GM18951 (cell line): Measurements from ENCODE around the gene GPR17.

Experiments used
- POLR2A ChIP-seq: IDR thresholded peaks from 4 replicates; pipeline ENCODE4 v1.6.1; 2011; ENCODE audit warnings: mild to moderate bottlenecking; ENCODE audit not compliant: insufficient read length, insufficient read depth; ENCODE audit errors: extremely low read depth
- in situ Hi-C: fragments of 300-500 bp; cut with MboI; formaldehyde crosslinking; loops from one replicate; pipeline ENCODE4 v1.12.0; 2022; ENCODE audit warnings: low sequenced_read_pairs, mixed read lengths, inconsistent platforms; ENCODE audit not compliant: unreplicated experiment

The GPR17 gene

GRCh38 chr2:127608061-127609030 is 37.6 kb upstream of the GPR17 start:
- in situ Hi-C loops: no loop called here
- TF ChIP-seq POLR2A: no peak

- in situ Hi-C loops: no loop called here
- no peak for TF ChIP-seq POLR2A
Observed at GRCh38 chr2:127609031-127609751, 36.8 kb upstream of the GPR17 start.

GRCh38 chr2:127609818-127610217 is 36.1 kb upstream of the GPR17 start:
- TF ChIP-seq POLR2A: no peak
- in situ Hi-C loops: no loop called here

- in situ Hi-C loops: no loop called here
- no peak for TF ChIP-seq POLR2A
Observed at GRCh38 chr2:127610561-127610960, 35.4 kb upstream of the GPR17 start.

GRCh38 chr2:127611076-127611925 is 34.7 kb upstream of the GPR17 start:
- in situ Hi-C loops: no loop called here
- TF ChIP-seq POLR2A: no peak

- in situ Hi-C loops: no loop called here
- TF ChIP-seq POLR2A: no peak
Observed at GRCh38 chr2:127612111-127612822, 33.7 kb upstream of the GPR17 start.

GRCh38 chr2:127614246-127614645 is 31.7 kb upstream of the GPR17 start:
- in situ Hi-C loops: no loop called here
- no peak for TF ChIP-seq POLR2A

GRCh38 chr2:127614731-127615130 is 31.2 kb upstream of the GPR17 start:
- in situ Hi-C loops: no loop called here
- TF ChIP-seq POLR2A: no peak

GRCh38 chr2:127615511-127616166 is 30.3 kb upstream of the GPR17 start:
- in situ Hi-C loops: no loop called here
- TF ChIP-seq POLR2A: no peak

- in situ Hi-C loops: no loop called here
- no peak for TF ChIP-seq POLR2A
Observed at GRCh38 chr2:127618551-127619202, 27.3 kb upstream of the GPR17 start.

- in situ Hi-C loops: no loop called here
- TF ChIP-seq POLR2A: no peak
Observed at GRCh38 chr2:127619203-127619590, 26.8 kb upstream of the GPR17 start.
